GM19397 (cell line): ENCODE data around the gene ZBTB48.

ENCODE experiments used
- ATAC-seq: cut with Tn5 transposase; IDR thresholded peaks from one replicate; pipeline ENCODE4 v1.9.1; 2021; ENCODE audit warnings: mild to moderate bottlenecking, moderate library complexity; ENCODE audit not compliant: unreplicated experiment

Gene ZBTB48

GRCh38 chr1:6572653-6573383, 7.0 kb upstream of the ZBTB48 start:
- ATAC-seq = no peak

- ATAC-seq = no peak
These were observed 5.7 kb upstream of the ZBTB48 start for GRCh38 chr1:6574025-6574620.

- ATAC-seq = no peak
These were observed 5.0 kb upstream of the ZBTB48 start for GRCh38 chr1:6574818-6575217.

GRCh38 chr1:6577831-6578525, 1.8 kb upstream of the ZBTB48 start:
- ATAC-seq = no peak

- no peak for ATAC-seq
These were observed 995 bp upstream of the ZBTB48 start for GRCh38 chr1:6578624-6579373.

GRCh38 chr1:6580119-6580592, 362 bp downstream of the ZBTB48 start:
- ATAC-seq = no peak

GRCh38 chr1:6580593-6581409, 1.0 kb downstream of the ZBTB48 start:
- no peak for ATAC-seq

- ATAC-seq = no peak
These were observed 1.9 kb downstream of the ZBTB48 start for GRCh38 chr1:6581561-6582305.

- no peak for ATAC-seq
These were observed 2.6 kb downstream of the ZBTB48 start for GRCh38 chr1:6582370-6582769.

- no peak for ATAC-seq
These were observed 4.6 kb downstream of the ZBTB48 start for GRCh38 chr1:6584126-6585080.

GRCh38 chr1:6585081-6585722, 5.4 kb downstream of the ZBTB48 start:
- no peak for ATAC-seq

- ATAC-seq = no peak
These were observed 6.0 kb downstream of the ZBTB48 start for GRCh38 chr1:6585841-6586240.

- ATAC-seq = no peak
These were observed 6.6 kb downstream of the ZBTB48 start for GRCh38 chr1:6586404-6586816.

- ATAC-seq = no peak
These were observed 7.6 kb downstream of the ZBTB48 start for GRCh38 chr1:6587261-6588005.

GRCh38 chr1:6588128-6588892, 8.5 kb downstream of the ZBTB48 start:
- no peak for ATAC-seq

- ATAC-seq = no peak
These were observed 9.2 kb downstream of the ZBTB48 start for GRCh38 chr1:6588893-6589520.
